Brain microvascular endothelial cell (primary cell): ENCODE results near the gene UGGT1.

Experiments used
- DNase-seq: peaks from one replicate; pipeline ENCODE4 v3.0.0-alpha.2; 2020
- H3K27ac ChIP-seq: fragments of 250-450 bp; sonication (Bioruptor Pico); 2 replicates; pipeline ENCODE4 v1.5.1; 2020; ENCODE audit warnings: mild to moderate bottlenecking, moderate library complexity
- H3K27me3 ChIP-seq: fragments of 250-450 bp; sonication (Bioruptor Pico); replicated peaks from 2 replicates; pipeline ENCODE4 v1.5.1; 2020; ENCODE audit warnings: mild to moderate bottlenecking
- H3K36me3 ChIP-seq: fragments of 250-450 bp; sonication (Bioruptor Pico); replicated peaks from 2 replicates; pipeline ENCODE4 v1.5.1; 2020; ENCODE audit warnings: mild to moderate bottlenecking
- H3K4me3 ChIP-seq: 2 replicates; pipeline ENCODE4 v1.5.1; 2011; ENCODE audit warnings: low read depth, mild to moderate bottlenecking, control low read depth, low read length, moderate library complexity
- in situ Hi-C: cut with HindIII; loops from 2 replicates; pipeline ENCODE4 v1.10.0; 2017; ENCODE audit warnings: low sequenced_read_pairs, low pct_ligation_motif_present
- TF ChIP-seq, protein P1 (sequence below): IDR thresholded peaks from 2 replicates; pipeline ENCODE4 v1.5.1; 2011; ENCODE audit warnings: low read depth, mild to moderate bottlenecking, moderate library complexity, low read length, control low read depth, inconsistent platforms; ENCODE audit errors: missing control alignments

Gene UGGT1

GRCh38 chr2:128109243-128109642, 18.2 kb downstream of the UGGT1 start:
- TF ChIP-seq, protein P1, sequence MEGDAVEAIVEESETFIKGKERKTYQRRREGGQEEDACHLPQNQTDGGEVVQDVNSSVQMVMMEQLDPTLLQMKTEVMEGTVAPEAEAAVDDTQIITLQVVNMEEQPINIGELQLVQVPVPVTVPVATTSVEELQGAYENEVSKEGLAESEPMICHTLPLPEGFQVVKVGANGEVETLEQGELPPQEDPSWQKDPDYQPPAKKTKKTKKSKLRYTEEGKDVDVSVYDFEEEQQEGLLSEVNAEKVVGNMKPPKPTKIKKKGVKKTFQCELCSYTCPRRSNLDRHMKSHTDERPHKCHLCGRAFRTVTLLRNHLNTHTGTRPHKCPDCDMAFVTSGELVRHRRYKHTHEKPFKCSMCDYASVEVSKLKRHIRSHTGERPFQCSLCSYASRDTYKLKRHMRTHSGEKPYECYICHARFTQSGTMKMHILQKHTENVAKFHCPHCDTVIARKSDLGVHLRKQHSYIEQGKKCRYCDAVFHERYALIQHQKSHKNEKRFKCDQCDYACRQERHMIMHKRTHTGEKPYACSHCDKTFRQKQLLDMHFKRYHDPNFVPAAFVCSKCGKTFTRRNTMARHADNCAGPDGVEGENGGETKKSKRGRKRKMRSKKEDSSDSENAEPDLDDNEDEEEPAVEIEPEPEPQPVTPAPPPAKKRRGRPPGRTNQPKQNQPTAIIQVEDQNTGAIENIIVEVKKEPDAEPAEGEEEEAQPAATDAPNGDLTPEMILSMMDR, result no peak
- H3K27me3 ChIP-seq, result no peaks in the 10 kb centered on the region
- no peak overlapping the region for H3K27ac ChIP-seq
- in situ Hi-C loops, result no loop called here
- peaks cover 26% of the 10 kb centered on the region for H3K36me3 ChIP-seq
- no peak overlapping the region for H3K4me3 ChIP-seq
- no peak for DNase-seq

DNA sequence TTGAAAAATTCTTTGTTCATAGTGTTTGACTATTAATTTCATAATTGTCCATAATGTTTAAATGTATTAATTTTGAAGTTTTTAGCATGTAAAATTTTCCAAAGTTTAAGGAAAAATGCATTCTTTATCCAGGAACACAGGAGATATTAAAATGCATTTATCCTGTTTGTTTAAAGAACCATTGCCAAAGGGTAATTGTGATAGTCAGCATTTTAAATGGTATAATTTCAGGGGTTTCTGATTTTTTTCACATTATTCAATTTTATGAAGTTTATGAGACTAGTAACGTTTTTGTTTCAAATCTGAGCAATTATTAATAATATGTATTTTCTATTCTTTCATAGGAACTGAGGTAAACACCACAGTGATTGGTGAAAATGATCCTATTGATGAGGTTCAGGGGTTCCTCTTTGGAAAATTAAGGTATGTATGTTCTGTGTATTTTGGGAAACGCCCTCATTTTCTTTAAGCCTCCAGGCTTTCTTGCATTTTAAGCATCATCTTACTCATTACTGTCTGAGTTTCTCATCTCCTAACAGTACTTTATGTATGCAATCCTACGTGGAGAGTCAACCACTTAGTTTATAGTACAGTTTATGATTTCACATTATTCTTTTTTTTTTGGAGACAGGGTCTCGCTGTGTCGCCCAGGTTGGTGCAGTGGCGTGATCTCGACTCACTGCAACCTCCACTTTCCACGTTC, 25.1 kb downstream of the UGGT1 start:
- DNase-seq, result no peak
- in situ Hi-C loops, result no loop called here
- TF ChIP-seq, protein P1, result no peak
- H3K27me3 ChIP-seq, result no peaks in the 10 kb centered on the region
- no peak overlapping the region for H3K27ac ChIP-seq
- H3K36me3 ChIP-seq, result peaks cover 29% of the 10 kb centered on the region
- H3K4me3 ChIP-seq, result no peak overlapping the region

- Histone ChIP-seq H3K36me3 (peaks cover 63% of the 10 kb centered on the region), H3K27ac (no peak overlapping the region), H3K4me3 (no peak overlapping the region), H3K27me3 (no peaks in the 10 kb centered on the region)
- DNase-seq, result no peak
- TF ChIP-seq, protein P1, result no peak
- in situ Hi-C loops, result no loop called here
These were observed 43.6 kb downstream of the UGGT1 start for GRCh38 chr2:128134573-128134972.

DNA sequence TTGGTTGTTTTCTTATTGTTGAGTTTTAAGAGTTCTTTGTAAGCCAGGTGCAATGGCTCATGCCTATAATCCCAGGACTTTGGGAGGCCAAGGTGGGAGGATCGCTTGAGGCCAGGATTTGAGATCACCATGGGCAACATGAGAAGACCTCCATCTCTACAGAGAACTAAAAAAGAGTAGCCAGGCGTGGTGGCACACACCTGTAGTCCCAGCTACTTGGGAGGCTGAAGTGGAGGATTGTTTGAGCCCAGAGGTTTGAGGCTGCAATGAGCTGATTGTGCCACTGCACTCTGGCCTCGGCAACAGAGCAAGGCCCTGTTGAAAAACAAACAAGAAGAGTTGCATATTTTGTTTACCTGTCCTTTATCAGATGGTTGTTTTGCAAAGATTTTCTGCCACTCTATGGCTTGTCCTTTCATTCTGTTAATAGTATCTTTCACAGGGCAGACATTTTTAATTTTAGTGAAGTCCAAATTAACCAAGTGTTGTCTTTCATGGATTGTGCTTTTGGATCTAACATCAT, 46.2 kb downstream of the UGGT1 start:
- Histone ChIP-seq H3K4me3 (no peak overlapping the region), H3K27ac (no peak overlapping the region), H3K27me3 (no peaks in the 10 kb centered on the region), H3K36me3 (peaks cover 61% of the 10 kb centered on the region)
- DNase-seq, result no peak
- TF ChIP-seq, protein P1, result no peak
- in situ Hi-C loops, result no loop called here

DNA sequence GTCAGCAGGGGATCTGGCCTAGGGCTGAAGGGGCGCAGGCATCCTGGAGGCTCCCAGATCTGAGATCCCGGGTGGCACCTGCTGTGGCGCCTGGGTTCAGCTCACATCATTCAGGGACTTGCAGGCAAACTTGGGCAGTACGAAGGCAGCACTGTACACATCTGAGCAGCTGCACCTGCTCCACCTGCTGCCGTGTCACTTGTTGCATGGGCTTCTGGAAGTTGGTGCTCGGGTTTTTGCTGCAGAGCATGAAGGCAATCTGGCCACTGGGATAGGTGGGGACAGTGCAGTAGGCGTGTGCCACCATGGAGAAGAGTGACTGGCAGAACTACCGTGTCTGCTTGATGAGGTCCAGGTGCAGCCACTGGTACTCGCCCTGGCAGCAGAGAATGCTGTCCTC, 48.6 kb downstream of the UGGT1 start:
- Histone ChIP-seq H3K4me3 (no peak overlapping the region), H3K27me3 (no peaks in the 10 kb centered on the region), H3K27ac (no peak overlapping the region), H3K36me3 (peaks cover 46% of the 10 kb centered on the region)
- TF ChIP-seq, protein P1, result no peak
- DNase-seq, result no peak
- in situ Hi-C loops, result no loop called here

DNA sequence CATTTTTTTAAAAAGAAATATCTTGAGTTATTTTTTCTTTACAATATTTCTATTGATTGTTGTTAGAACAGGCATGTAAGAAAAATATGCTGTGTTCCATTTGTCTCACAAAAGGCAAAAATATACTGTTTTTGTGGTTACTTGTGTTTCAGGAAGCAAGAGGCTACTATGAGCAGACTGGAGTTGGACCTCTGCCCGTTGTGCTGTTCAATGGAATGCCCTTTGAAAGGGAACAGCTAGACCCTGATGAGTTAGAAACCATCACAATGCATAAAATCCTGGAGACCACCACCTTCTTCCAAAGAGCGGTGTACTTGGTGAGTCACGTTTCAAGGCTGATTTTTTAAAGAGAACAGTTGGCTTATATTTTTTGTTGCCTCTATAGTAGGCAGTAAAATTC, 54.7 kb downstream of the UGGT1 start:
- TF ChIP-seq, protein P1, result no peak
- in situ Hi-C loops, result no loop called here
- no peak for DNase-seq
- Histone ChIP-seq H3K27ac (no peak overlapping the region), H3K36me3 (peaks cover 28% of the 10 kb centered on the region), H3K4me3 (no peak overlapping the region), H3K27me3 (no peaks in the 10 kb centered on the region)
